PC-3 (cell line): ENCODE data around the gene CCDC116. TPM values are rescaled to one million over a fixed set of nuclear protein-coding genes. Genes with fewer than 3 reads are reported as not detected.

ENCODE experiments used
- ATAC-seq: fragments of 200-7000 bp; cut with Tn5 transposase; 2 replicates; pipeline ENCODE4 v1.9.1; 2020; ENCODE audit warnings: mild to moderate bottlenecking, moderate library complexity
- BruUV-seq: library from RNA; stranded (reverse); fragments of 400-500 nt; replicated peaks from 2 replicates; lab custom pipeline; 2021; lab: Mats Ljungman, UMichigan
- CTCF ChIA-PET: fragments of 300-600 bp; sonication (Branson Sonifier 250); formaldehyde crosslinking; loops from one replicate; lab custom pipeline; 2022; ENCODE audit warnings: antibody characterized with exemption; lab: Charles Lee
- POLR2A ChIA-PET: fragments of 300-600 bp; sonication (Branson Sonifier 250); formaldehyde crosslinking; loops from one replicate; lab custom pipeline; 2022; ENCODE audit warnings: antibody characterized with exemption; ENCODE audit not compliant: unreplicated experiment; lab: Charles Lee
- DNase-seq: peaks from one replicate; pipeline ENCODE4 v3.0.0-alpha.2; 2015
- H2AFZ ChIP-seq: fragments of 300-600 bp; sonication (generic); 2 replicates; pipeline ENCODE4 v1.6.0; 2016; ENCODE audit warnings: antibody characterized with exemption, low read length
- H3F3A ChIP-seq: fragments of 300-600 bp; sonication (generic); one replicate; pipeline ENCODE4 v1.6.0; 2017; ENCODE audit warnings: antibody characterized with exemption, low read length, control low read depth, mild to moderate bottlenecking; ENCODE audit not compliant: unreplicated experiment
- H3K27ac ChIP-seq: fragments of 300-600 bp; sonication (generic); 2 replicates; pipeline ENCODE4 v1.5.1; 2016; ENCODE audit warnings: mild to moderate bottlenecking, low read length
- H3K27me3 ChIP-seq: fragments of 300-600 bp; sonication (generic); 2 replicates; pipeline ENCODE4 v1.6.1; 2016; ENCODE audit warnings: low read length, mixed read lengths
- H3K36me3 ChIP-seq: fragments of 300-600 bp; sonication (generic); 2 replicates; pipeline ENCODE4 v1.6.1; 2016; ENCODE audit warnings: low read depth, mixed run types, low read length, mixed read lengths
- H3K4me1 ChIP-seq: fragments of 300-600 bp; sonication (generic); 2 replicates; pipeline ENCODE4 v1.5.1; 2016; ENCODE audit warnings: low read length; ENCODE audit not compliant: insufficient read depth
- H3K4me2 ChIP-seq: fragments of 300-600 bp; sonication (generic); 2 replicates; pipeline ENCODE4 v1.6.0; 2016; ENCODE audit warnings: low read length
- H3K4me3 ChIP-seq: fragments of 300-600 bp; sonication (generic); 2 replicates; pipeline ENCODE4 v1.5.1; 2016; ENCODE audit warnings: mild to moderate bottlenecking, low read length, mixed read lengths
- H3K79me2 ChIP-seq: fragments of 300-600 bp; sonication (generic); 2 replicates; pipeline ENCODE4 v1.6.1; 2017; ENCODE audit warnings: low read length, mixed read lengths
- H3K9ac ChIP-seq: fragments of 300-600 bp; sonication (generic); 2 replicates; pipeline ENCODE4 v1.6.0; 2016; ENCODE audit warnings: mild to moderate bottlenecking, low read length
- H3K9me2 ChIP-seq: fragments of 300-600 bp; sonication (generic); replicated peaks from 2 replicates; pipeline ENCODE4 v1.6.1; 2016; ENCODE audit warnings: mixed run types, low read length, mixed read lengths
- H3K9me3 ChIP-seq: fragments of 300-600 bp; sonication (generic); 2 replicates; pipeline ENCODE4 v1.6.1; 2016; ENCODE audit warnings: low read length, mixed read lengths
- H4K20me1 ChIP-seq: fragments of 300-600 bp; sonication (generic); 2 replicates; pipeline ENCODE4 v1.6.1; 2016; ENCODE audit warnings: low read length, mixed read lengths
- CTCF ChIP-seq: fragments of 300-600 bp; sonication (generic); conservative IDR thresholded peaks from 2 replicates; pipeline ENCODE4 v1.5.1; 2017; ENCODE audit warnings: antibody characterized with exemption, low read depth, mild to moderate bottlenecking, low read length
- EZH2 ChIP-seq: fragments of 300-600 bp; sonication (generic); IDR thresholded peaks from one replicate; pipeline ENCODE4 v1.6.1; 2017; ENCODE audit warnings: antibody characterized with exemption, mild to moderate bottlenecking, low read length; ENCODE audit not compliant: unreplicated experiment
- EZH2phosphoT487 ChIP-seq: fragments of 300-600 bp; sonication (generic); IDR thresholded peaks from 2 replicates; pipeline ENCODE4 v1.6.1; 2018; ENCODE audit warnings: mild to moderate bottlenecking, antibody characterized with exemption, low read length, borderline replicate concordance
- intact Hi-C: fragments of 100-400 bp; cut with micrococcal nuclease; formaldehyde crosslinking; loops from 2 replicates; pipeline ENCODE4 v1.9.0; 2023
- total RNA-seq: library from RNA; depleted of rRNA; stranded (reverse); fragments of >200 nt; gene quantifications from 2 replicates; pipeline ENCODE4 v1.2.3, GENCODE V29; 2014

The CCDC116 gene
- total RNA-seq, 1 experiment from 2014 or later = not detected

- no peak for ATAC-seq
- Histone ChIP-seq H3K4me1 (peaks cover 9% of the 10 kb centered on the region), H3K9me2 (no peaks in the 10 kb centered on the region), H3K4me2 (peak overlapping the region; percentile 25; the same call in 1 of the 2 replicates), H3K4me3 (no peak overlapping the region), H4K20me1 (no peaks in the 10 kb centered on the region), H3K9me3 (no peaks in the 10 kb centered on the region), H3K27ac (no peak overlapping the region), H3K79me2 (peaks cover 27% of the 10 kb centered on the region), H2AFZ (no peak overlapping the region), H3K9ac (no peak overlapping the region), H3K36me3 (no peaks in the 10 kb centered on the region; the same call in 1 of the 2 replicates), H3F3A (no peaks in the 10 kb centered on the region), H3K27me3 (no peaks in the 10 kb centered on the region)
- peak; percentile 55 for DNase-seq
- intact Hi-C loops = no loop called here
- BruUV-seq = no TSS peak
- CTCF ChIA-PET = no interaction called here
- TF ChIP-seq EZH2 = no peak
- TF ChIP-seq EZH2phosphoT487 = no peak
- TF ChIP-seq CTCF = no peak
- POLR2A ChIA-PET = no interaction called here
These were observed 36.5 kb downstream of the CCDC116 start for GRCh38 chr22:21669026-21669425.

GRCh38 chr22:21672107-21672629, 39.6 kb downstream of the CCDC116 start:
- Histone ChIP-seq H3K4me3 (no peak overlapping the region), H3K9ac (no peak overlapping the region), H3F3A (no peaks in the 10 kb centered on the region), H2AFZ (no peak overlapping the region), H4K20me1 (no peaks in the 10 kb centered on the region), H3K27ac (no peak overlapping the region), H3K36me3 (no peaks in the 10 kb centered on the region; the same call in 1 of the 2 replicates), H3K27me3 (no peaks in the 10 kb centered on the region), H3K9me2 (no peaks in the 10 kb centered on the region), H3K4me1 (peaks cover 9% of the 10 kb centered on the region), H3K79me2 (peaks cover 17% of the 10 kb centered on the region), H3K9me3 (no peaks in the 10 kb centered on the region), H3K4me2 (no peak overlapping the region)
- POLR2A ChIA-PET = no interaction called here
- intact Hi-C loops = no loop called here
- BruUV-seq = no TSS peak
- DNase-seq (no peak), ATAC-seq (no peak)
- TF ChIP-seq CTCF (no peak), EZH2 (no peak), EZH2phosphoT487 (no peak)
- CTCF ChIA-PET = no interaction called here

- no peaks in the 10 kb centered on the region for H3K9me3 ChIP-seq
- intact Hi-C loops = no loop called here
- BruUV-seq = no TSS peak
- no peaks in the 10 kb centered on the region for H4K20me1 ChIP-seq
- H3K9ac ChIP-seq = no peak overlapping the region
- no peak overlapping the region for H3K27ac ChIP-seq
- H3K4me3 ChIP-seq = no peak overlapping the region
- H3K9me2 ChIP-seq = no peaks in the 10 kb centered on the region
- no peaks in the 10 kb centered on the region; the same call in 1 of the 2 replicates for H3K36me3 ChIP-seq
- ChIA-PET POLR2A (no interaction called here), CTCF (no interaction called here)
- no peaks in the 10 kb centered on the region for H3F3A ChIP-seq
- ATAC-seq (no peak), DNase-seq (no peak)
- H3K79me2 ChIP-seq = peaks cover 6% of the 10 kb centered on the region; the same call in 1 of the 2 replicates
- no peaks in the 10 kb centered on the region for H3K27me3 ChIP-seq
- H3K4me1 ChIP-seq = peaks cover 9% of the 10 kb centered on the region
- H2AFZ ChIP-seq = no peak overlapping the region
- TF ChIP-seq EZH2 (no peak), CTCF (no peak), EZH2phosphoT487 (no peak)
- H3K4me2 ChIP-seq = no peak overlapping the region
These were observed 41.2 kb downstream of the CCDC116 start for GRCh38 chr22:21673534-21674321.
